Pons (tissue), 1 donor: ENCODE measurements around the gene MGRN1.

Source experiments
- DNase-seq: peaks from one replicate; pipeline ENCODE4 v3.0.0-alpha.2; 2016; ENCODE audit warnings: low spot score

MGRN1 gene

GRCh38 chr16:4624015-4624826 lies at the start of gene MGRN1:
MGRN1 (plus strand) TSS chr16:4624826; CDS start chr16:4624961, 135 bp downstream.
- peak; percentile 99 for DNase-seq

GRCh38 chr16:4574919-4575705 lies 49.5 kb upstream of the MGRN1 start:
- no peak for DNase-seq

GRCh38 chr16:4576008-4576407 lies 48.6 kb upstream of the MGRN1 start:
- no peak for DNase-seq

- no peak for DNase-seq
Observed at GRCh38 chr16:4578961-4579530, 45.6 kb upstream of the MGRN1 start.

- DNase-seq, result no peak
Observed at GRCh38 chr16:4580250-4580649, 44.4 kb upstream of the MGRN1 start.

- no peak for DNase-seq
Observed at GRCh38 chr16:4583906-4584305, 40.7 kb upstream of the MGRN1 start.

GRCh38 chr16:4586291-4586690 lies 38.3 kb upstream of the MGRN1 start:
- no peak for DNase-seq

GRCh38 chr16:4588386-4588785 lies 36.2 kb upstream of the MGRN1 start:
- DNase-seq, result no peak

- no peak for DNase-seq
Observed at GRCh38 chr16:4588961-4589360, 35.7 kb upstream of the MGRN1 start.

- DNase-seq, result no peak
Observed at GRCh38 chr16:4591191-4591590, 33.4 kb upstream of the MGRN1 start.

- no peak for DNase-seq
Observed at GRCh38 chr16:4591706-4592470, 32.7 kb upstream of the MGRN1 start.

- no peak for DNase-seq
Observed at GRCh38 chr16:4593086-4593485, 31.5 kb upstream of the MGRN1 start.

GRCh38 chr16:4594433-4595410 lies 29.9 kb upstream of the MGRN1 start:
- no peak for DNase-seq

- DNase-seq, result no peak
Observed at GRCh38 chr16:4597174-4597573, 27.5 kb upstream of the MGRN1 start.

- no peak for DNase-seq
Observed at GRCh38 chr16:4599037-4599436, 25.6 kb upstream of the MGRN1 start.

GRCh38 chr16:4599545-4599944 lies 25.1 kb upstream of the MGRN1 start:
- DNase-seq, result no peak

- DNase-seq, result no peak
Observed at GRCh38 chr16:4601036-4601863, 23.4 kb upstream of the MGRN1 start.

GRCh38 chr16:4601864-4602186 lies 22.8 kb upstream of the MGRN1 start:
- DNase-seq, result no peak

- DNase-seq, result no peak
Observed at GRCh38 chr16:4602331-4602730, 22.3 kb upstream of the MGRN1 start.

GRCh38 chr16:4603624-4604170 lies 20.9 kb upstream of the MGRN1 start:
- DNase-seq, result no peak
